Activated CD4-positive, alpha-beta T cell treated with anti-CD3 and anti-CD28 coated beads, Interleukin-2, amount 10 ng/mL, durations not matched to agents 7 days and 5 days (primary cell): ENCODE measurements around the gene IDI2. TPM values are rescaled to one million over a fixed set of nuclear protein-coding genes. Genes with fewer than 3 reads are reported as not detected.
A peak's percentile ranks its signal among the peaks of the same experiment; 100 is the strongest.
"Not testable (repeated sequence)": the region's sequence is repeated elsewhere in the genome, so short reads cannot be mapped to it uniquely, and the experiment has no call there.

Experiments
- CTCF ChIA-PET: fragments of 350-600 bp; sonication (Branson Sonifier 250); formaldehyde crosslinking; loops from one replicate; lab custom pipeline; 2021; ENCODE audit warnings: antibody characterized with exemption; lab: Charles Lee
- POLR2A ChIA-PET: fragments of 350-600 bp; sonication (Branson Sonifier 250); formaldehyde crosslinking; loops from one replicate; lab custom pipeline; 2021; ENCODE audit warnings: antibody characterized with exemption; lab: Charles Lee
- DNase-seq: peaks from one replicate; pipeline ENCODE4 v3.0.0-alpha.2; 2020
- H3K27ac Mint-ChIP-seq: one replicate; pipeline ENCODE4 v1.8.0; 2021; ENCODE audit warnings: mild to moderate bottlenecking, moderate library complexity, mixed read lengths
- H3K27me3 Mint-ChIP-seq: one replicate; pipeline ENCODE4 v1.8.0; 2021; ENCODE audit warnings: mixed read lengths
- H3K36me3 Mint-ChIP-seq: one replicate; pipeline ENCODE4 v1.8.0; 2021; ENCODE audit warnings: low read depth, mixed read lengths
- H3K4me1 Mint-ChIP-seq: one replicate; pipeline ENCODE4 v1.8.0; 2021; ENCODE audit warnings: mixed read lengths
- H3K4me3 Mint-ChIP-seq: one replicate; pipeline ENCODE4 v1.8.0; 2021; ENCODE audit warnings: mild to moderate bottlenecking, moderate library complexity, mixed read lengths
- H3K9me3 Mint-ChIP-seq: one replicate; pipeline ENCODE4 v1.8.0; 2021; ENCODE audit warnings: mixed read lengths
- total RNA-seq, 2 experiments: library from RNA; stranded (reverse); gene quantifications; one replicate each; pipeline ENCODE4 v1.2.3, GENCODE V29; 2021

The IDI2 gene
- total RNA-seq, 2 experiments from 2014 or later: not detected

DNA sequence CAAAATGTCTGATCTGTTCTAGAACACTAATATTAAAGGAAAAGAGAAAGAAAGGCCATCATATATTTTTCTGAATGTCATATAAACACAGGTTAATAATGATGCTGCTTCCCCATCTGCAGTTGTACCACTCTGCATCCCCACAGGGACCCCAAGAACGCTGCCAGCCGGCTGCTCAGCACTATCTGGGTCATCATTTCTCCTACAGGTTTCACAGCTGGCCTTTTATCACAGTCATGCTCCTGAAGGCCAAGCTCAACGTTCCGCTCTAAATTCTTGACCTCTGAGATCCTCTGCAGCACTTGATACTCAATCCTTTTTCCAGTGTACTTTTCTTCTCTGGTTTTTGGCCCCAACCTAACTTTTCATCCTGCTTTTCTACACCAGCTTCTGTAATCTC is 18.5 kb upstream of the IDI2 start:
- Mint-ChIP-seq H3K27me3 (no peaks in the 10 kb centered on the region), H3K9me3 (no peaks in the 10 kb centered on the region), H3K27ac (peak overlapping the region; percentile 93), H3K36me3 (peaks cover 43% of the 10 kb centered on the region), H3K4me3 (peak overlapping the region; percentile 73), H3K4me1 (peaks cover 50% of the 10 kb centered on the region)
- ChIA-PET CTCF (interaction anchor here (1.0 to 1.3 kb wide), 2 partner anchors 27 to 86 kb away, joined by 3 read pairs; no protein-coding TSS in a partner anchor), POLR2A (no interaction called here)
- DNase-seq: no peak

DNA sequence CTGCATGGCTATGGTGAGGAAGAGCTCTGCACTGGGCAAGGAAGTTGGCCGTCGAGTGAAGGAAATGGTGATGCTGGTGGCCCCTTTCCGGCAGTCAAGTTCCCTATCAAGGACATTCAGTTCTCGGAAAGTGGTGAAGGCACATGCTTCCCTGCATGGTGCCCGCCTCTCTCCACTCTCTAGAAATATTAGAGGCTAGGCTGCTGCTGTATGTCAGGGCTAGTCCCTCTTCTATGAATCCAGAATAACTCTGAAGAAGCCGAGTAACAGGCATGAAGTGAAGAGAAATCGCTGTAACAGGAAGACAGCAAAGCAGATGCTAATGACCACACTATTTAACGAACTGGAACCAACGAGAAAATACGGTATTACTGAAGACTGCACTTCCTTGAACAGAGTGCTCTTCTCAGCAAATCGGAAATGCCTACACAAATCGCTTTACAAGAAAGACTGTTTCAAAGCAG is 17.9 kb upstream of the IDI2 start:
- Mint-ChIP-seq H3K27me3 (no peaks in the 10 kb centered on the region), H3K36me3 (peaks cover 42% of the 10 kb centered on the region), H3K4me3 (peak overlapping the region; percentile 73), H3K4me1 (peaks cover 50% of the 10 kb centered on the region), H3K9me3 (no peaks in the 10 kb centered on the region), H3K27ac (peak overlapping the region; percentile 93)
- POLR2A ChIA-PET: interaction anchor here (0.7 kb wide), 1 partner anchor 112 kb away, joined by 4 read pairs; the partner anchor contains the start of gene LARP4B
- DNase-seq: no peak
- CTCF ChIA-PET: interaction anchor here (0.6 to 1.0 kb wide), 2 partner anchors 24 to 38 kb away, joined by 3 to 6 read pairs; no protein-coding TSS in a partner anchor

- ChIA-PET POLR2A (no interaction called here), CTCF (interaction anchor here (0.6 kb wide), 1 partner anchor 9 kb away, joined by 3 read pairs; no protein-coding TSS in a partner anchor)
- H3K27ac Mint-ChIP-seq: no peak overlapping the region
- H3K36me3 Mint-ChIP-seq: peaks cover 43% of the 10 kb centered on the region
- no peak for DNase-seq
- H3K9me3 Mint-ChIP-seq: no peaks in the 10 kb centered on the region
- H3K27me3 Mint-ChIP-seq: no peaks in the 10 kb centered on the region
- H3K4me3 Mint-ChIP-seq: no peak overlapping the region
- H3K4me1 Mint-ChIP-seq: peaks cover 47% of the 10 kb centered on the region
Measured at GRCh38 chr10:1041514-1041913, 15.9 kb upstream of the IDI2 start.

DNA sequence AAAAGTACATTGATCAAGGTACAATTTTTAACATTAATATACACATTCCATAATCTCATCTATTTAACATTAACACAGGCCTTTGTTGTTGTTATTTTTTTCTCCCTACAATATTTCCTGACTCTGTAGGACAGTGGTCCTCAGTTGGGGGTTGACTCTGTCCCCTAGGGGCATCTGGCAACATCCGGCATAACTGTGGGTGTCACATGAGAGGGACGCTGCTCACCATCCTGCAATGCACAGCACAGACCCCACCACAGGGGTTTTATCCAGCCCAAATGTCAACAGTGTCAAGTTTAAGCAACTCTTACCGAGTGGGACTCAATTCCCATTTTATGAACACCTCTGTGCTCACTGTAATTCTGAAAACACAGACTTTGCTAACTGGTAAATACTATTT is 14.5 kb upstream of the IDI2 start:
- DNase-seq: no peak
- peaks cover 37% of the 10 kb centered on the region for H3K4me1 Mint-ChIP-seq
- no peak overlapping the region for H3K27ac Mint-ChIP-seq
- H3K9me3 Mint-ChIP-seq: no peaks in the 10 kb centered on the region
- H3K4me3 Mint-ChIP-seq: no peak overlapping the region
- no peaks in the 10 kb centered on the region for H3K27me3 Mint-ChIP-seq
- H3K36me3 Mint-ChIP-seq: peaks cover 36% of the 10 kb centered on the region
- ChIA-PET CTCF (no interaction called here), POLR2A (no interaction called here)

DNA sequence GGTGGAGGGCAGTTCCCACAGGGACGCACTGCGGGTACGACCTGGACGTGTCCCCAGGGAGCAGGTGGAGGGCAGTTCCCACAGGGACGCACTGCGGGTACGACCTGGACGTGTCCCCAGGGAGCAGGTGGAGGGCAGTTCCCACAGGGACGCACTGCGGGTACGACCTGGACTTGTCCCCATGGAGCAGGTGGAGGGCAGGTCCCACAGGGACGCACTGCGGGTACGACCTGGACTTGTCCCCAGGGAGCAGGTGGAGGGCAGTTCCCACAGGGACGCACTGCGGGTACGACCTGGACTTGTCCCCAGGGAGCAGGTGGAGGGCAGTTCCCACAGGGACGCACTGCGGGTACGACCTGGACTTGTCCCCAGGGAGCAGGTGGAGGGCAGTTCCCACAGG is 13.1 kb upstream of the IDI2 start:
- H3K4me3 Mint-ChIP-seq: not testable (repeated sequence)

DNA sequence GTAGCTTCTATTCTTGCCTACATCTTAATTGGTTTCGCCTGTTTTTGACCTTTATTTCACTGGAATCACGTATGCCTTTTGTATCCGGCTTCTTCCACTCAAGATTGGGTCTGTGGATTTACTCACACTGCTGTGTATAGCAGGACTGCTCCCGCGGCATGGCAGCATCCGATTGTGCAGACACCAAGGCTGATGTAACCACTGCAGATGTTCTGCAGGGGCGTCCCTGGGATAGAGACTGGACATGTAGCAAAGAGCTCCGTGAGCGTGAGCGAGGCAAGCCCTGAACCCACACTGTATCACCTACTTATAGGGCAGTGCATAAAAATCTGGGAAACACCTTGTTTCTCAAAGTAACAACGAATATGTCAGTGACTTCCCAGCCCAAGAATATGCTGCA is 11.4 kb upstream of the IDI2 start:
- Mint-ChIP-seq H3K4me3 (no peak overlapping the region), H3K4me1 (peaks cover 15% of the 10 kb centered on the region), H3K27me3 (no peaks in the 10 kb centered on the region), H3K9me3 (no peaks in the 10 kb centered on the region), H3K36me3 (peaks cover 23% of the 10 kb centered on the region), H3K27ac (no peak overlapping the region)
- ChIA-PET POLR2A (no interaction called here), CTCF (interaction anchor here (0.6 kb wide), 1 partner anchor 45 kb away, joined by 3 read pairs; no protein-coding TSS in a partner anchor)
- no peak for DNase-seq

More for the DNA sequence above, 13.1 kb upstream of the IDI2 start:
- peaks cover 33% of the 10 kb centered on the region for H3K36me3 Mint-ChIP-seq
- H3K27ac Mint-ChIP-seq, H3K9me3 Mint-ChIP-seq, DNase-seq, H3K27me3 Mint-ChIP-seq, POLR2A ChIA-PET, CTCF ChIA-PET: not testable (repeated sequence)
- H3K4me1 Mint-ChIP-seq: peaks cover 24% of the 10 kb centered on the region

GRCh38 chr10:1036341-1036791 is 10.7 kb upstream of the IDI2 start:
- Mint-ChIP-seq H3K27ac (no peak overlapping the region), H3K9me3 (no peaks in the 10 kb centered on the region), H3K4me3 (no peak overlapping the region), H3K36me3 (peaks cover 21% of the 10 kb centered on the region), H3K27me3 (no peaks in the 10 kb centered on the region), H3K4me1 (peaks cover 14% of the 10 kb centered on the region)
- CTCF ChIA-PET: interaction anchor here (0.6 to 0.7 kb wide), 2 partner anchors 25 to 59 kb away, joined by 3 read pairs; no protein-coding TSS in a partner anchor
- DNase-seq: no peak
- POLR2A ChIA-PET: no interaction called here

DNA sequence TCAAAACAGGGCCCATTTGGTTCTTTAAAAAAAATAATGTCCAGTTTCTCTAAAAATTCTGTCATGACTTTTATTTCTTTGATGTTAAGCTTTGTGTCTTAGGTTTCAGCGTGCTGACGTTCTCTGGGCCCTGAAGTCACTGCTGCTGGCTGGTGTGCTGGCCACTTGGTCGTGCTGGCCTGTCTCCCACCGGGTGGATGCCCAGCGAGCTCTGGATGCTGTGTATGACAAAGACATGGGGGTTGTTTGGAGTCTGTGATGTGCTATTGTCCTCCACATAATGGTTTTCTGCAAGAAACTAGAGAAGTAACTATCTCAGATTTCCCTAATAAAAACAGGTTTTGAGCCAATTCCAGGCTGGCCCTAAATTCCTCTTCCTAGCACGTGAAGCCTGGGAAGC is 9.5 kb upstream of the IDI2 start:
- H3K27me3 Mint-ChIP-seq: no peaks in the 10 kb centered on the region
- ChIA-PET POLR2A (interaction anchor here (0.6 to 1.3 kb wide), 2 partner anchors 9 to 47 kb away, joined by 3 to 4 read pairs; partner anchors contain the start of gene GTPBP4), CTCF (interaction anchor here (0.7 kb wide), 1 partner anchor 9 kb away, joined by 3 read pairs; no protein-coding TSS in a partner anchor)
- no peaks in the 10 kb centered on the region for H3K9me3 Mint-ChIP-seq
- H3K36me3 Mint-ChIP-seq: peaks cover 11% of the 10 kb centered on the region
- H3K4me1 Mint-ChIP-seq: peaks cover 6% of the 10 kb centered on the region
- no peak overlapping the region for H3K4me3 Mint-ChIP-seq
- no peak overlapping the region for H3K27ac Mint-ChIP-seq
- no peak for DNase-seq

- Mint-ChIP-seq H3K9me3 (no peaks in the 10 kb centered on the region), H3K36me3 (peaks cover 8% of the 10 kb centered on the region), H3K27ac (no peak overlapping the region), H3K4me3 (no peak overlapping the region), H3K4me1 (peaks cover 6% of the 10 kb centered on the region), H3K27me3 (no peaks in the 10 kb centered on the region)
- DNase-seq: no peak
- ChIA-PET CTCF (interaction anchor here (0.7 kb wide), 1 partner anchor 8 kb away, joined by 3 read pairs; no protein-coding TSS in a partner anchor), POLR2A (interaction anchor here (0.6 to 1.3 kb wide), 2 partner anchors 8 to 47 kb away, joined by 3 to 4 read pairs; partner anchors contain the start of gene GTPBP4)
Measured at GRCh38 chr10:1034758-1035157, 9.1 kb upstream of the IDI2 start.

DNA sequence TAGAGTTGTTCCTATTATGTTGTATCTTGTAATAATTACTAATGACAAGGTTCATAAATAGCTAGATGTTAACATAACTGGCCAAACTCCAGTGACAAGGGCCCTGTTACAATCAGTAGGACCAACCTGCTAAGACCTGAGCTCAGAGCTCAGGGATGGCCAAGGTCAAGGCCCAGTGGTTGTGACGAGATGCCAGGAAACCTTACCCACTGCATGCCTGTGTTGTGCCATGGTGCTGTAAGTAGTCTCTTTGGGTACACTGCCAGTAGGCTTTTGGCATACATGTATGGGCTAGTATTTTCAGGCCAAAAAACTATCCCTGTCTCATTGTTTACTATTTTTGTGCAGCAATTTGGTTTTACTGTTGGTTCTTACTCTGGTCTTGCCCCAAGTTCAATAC is 7.9 kb upstream of the IDI2 start:
- H3K27me3 Mint-ChIP-seq: no peaks in the 10 kb centered on the region
- H3K9me3 Mint-ChIP-seq: no peaks in the 10 kb centered on the region
- peaks cover 8% of the 10 kb centered on the region for H3K36me3 Mint-ChIP-seq
- H3K4me1 Mint-ChIP-seq: peaks cover 6% of the 10 kb centered on the region
- no peak overlapping the region for H3K27ac Mint-ChIP-seq
- CTCF ChIA-PET: no interaction called here
- no peak overlapping the region for H3K4me3 Mint-ChIP-seq
- POLR2A ChIA-PET: no interaction called here
- no peak for DNase-seq

DNA sequence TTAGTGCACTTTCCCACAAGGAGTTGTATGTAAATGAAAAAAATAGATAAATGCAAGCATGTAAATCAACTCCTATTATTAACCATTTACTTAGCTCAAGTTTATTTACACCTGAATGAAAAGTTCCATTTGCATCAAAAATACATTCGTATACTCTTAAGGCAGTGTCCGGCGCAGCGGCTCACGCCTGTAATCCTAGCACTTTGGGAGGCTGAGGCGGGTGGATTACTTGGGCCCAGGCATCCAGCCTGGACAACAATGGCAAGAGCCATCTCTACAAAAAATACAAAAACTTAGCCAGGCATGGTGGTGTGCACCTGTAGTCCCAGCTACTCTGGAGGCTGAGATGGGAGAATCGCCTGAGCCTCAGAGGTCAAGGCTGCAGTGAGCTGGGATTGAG is 4.2 kb upstream of the IDI2 start:
- H3K9me3 Mint-ChIP-seq: no peaks in the 10 kb centered on the region
- no peak overlapping the region for H3K4me3 Mint-ChIP-seq
- no peaks in the 10 kb centered on the region for H3K36me3 Mint-ChIP-seq
- no peaks in the 10 kb centered on the region for H3K4me1 Mint-ChIP-seq
- no peaks in the 10 kb centered on the region for H3K27me3 Mint-ChIP-seq
- ChIA-PET CTCF (interaction anchor here (0.7 to 1.0 kb wide), 2 partner anchors 10 to 13 kb away, joined by 3 to 4 read pairs; no protein-coding TSS in a partner anchor), POLR2A (no interaction called here)
- no peak overlapping the region for H3K27ac Mint-ChIP-seq
- no peak for DNase-seq

DNA sequence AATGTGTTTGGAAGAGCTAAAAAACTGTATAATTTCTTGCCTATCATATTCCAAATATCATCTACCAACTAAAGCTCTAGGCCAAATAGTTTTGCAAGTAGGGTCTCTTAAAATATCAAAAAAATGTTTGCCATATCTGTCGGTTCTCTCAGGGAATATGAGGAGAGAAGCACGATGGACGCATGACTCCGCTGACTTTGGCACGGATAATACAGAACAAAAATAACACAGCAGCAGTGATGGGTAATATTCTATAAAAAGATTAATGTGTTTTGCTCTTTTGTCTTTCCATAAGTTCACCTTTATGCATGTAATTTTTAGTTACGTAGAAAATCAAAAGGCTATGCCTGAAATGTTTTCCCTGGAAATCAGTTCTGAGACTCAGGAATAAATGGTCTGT is 919 bp upstream of the IDI2 start:
- no peak overlapping the region for H3K4me3 Mint-ChIP-seq
- CTCF ChIA-PET: interaction anchor here (1.0 kb wide), 1 partner anchor 9 kb away, joined by 3 read pairs; no protein-coding TSS in a partner anchor
- H3K4me1 Mint-ChIP-seq: no peaks in the 10 kb centered on the region
- no peak for DNase-seq
- H3K9me3 Mint-ChIP-seq: no peaks in the 10 kb centered on the region
- H3K27ac Mint-ChIP-seq: no peak overlapping the region
- POLR2A ChIA-PET: interaction anchor here (1.2 kb wide), 1 partner anchor 9 kb away, joined by 4 read pairs; no protein-coding TSS in a partner anchor
- no peaks in the 10 kb centered on the region for H3K36me3 Mint-ChIP-seq
- H3K27me3 Mint-ChIP-seq: no peaks in the 10 kb centered on the region

DNA sequence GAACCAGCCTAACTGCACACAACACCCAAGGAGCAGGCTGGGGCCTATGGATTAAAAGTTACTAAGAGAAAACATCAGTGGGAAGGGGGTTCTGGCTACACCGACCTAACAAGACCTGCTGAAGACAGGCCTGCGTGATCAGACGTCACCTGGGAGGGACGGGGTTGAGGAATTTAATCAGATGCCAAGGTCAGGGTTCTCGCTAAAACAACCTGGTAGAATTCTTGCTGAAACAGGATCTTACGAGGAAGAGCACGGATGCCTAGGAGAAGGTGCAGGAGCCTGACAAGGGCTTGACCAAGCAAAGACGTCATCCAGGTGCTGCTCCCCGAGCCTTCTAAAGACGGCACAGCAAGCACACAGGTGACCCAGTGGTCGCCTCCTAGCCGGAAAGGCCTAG is 1.6 kb downstream of the IDI2 start:
- POLR2A ChIA-PET: no interaction called here
- no peaks in the 10 kb centered on the region for H3K27me3 Mint-ChIP-seq
- H3K36me3 Mint-ChIP-seq: peaks cover 5% of the 10 kb centered on the region
- no peak for DNase-seq
- H3K9me3 Mint-ChIP-seq: no peaks in the 10 kb centered on the region
- H3K4me1 Mint-ChIP-seq: no peaks in the 10 kb centered on the region
- CTCF ChIA-PET: no interaction called here
- no peak overlapping the region for H3K4me3 Mint-ChIP-seq
- no peak overlapping the region for H3K27ac Mint-ChIP-seq
